Astrocyte (in vitro differentiated cells and primary cell): ENCODE results near the gene GGA3. TPM values are rescaled to one million over a fixed set of nuclear protein-coding genes. Genes with fewer than 3 reads are reported as not detected.
"Not testable (repeated sequence)": the region's sequence is repeated elsewhere in the genome, so short reads cannot be mapped to it uniquely, and the experiment has no call there.

Source experiments
- DNase-seq: peaks from one replicate; pipeline ENCODE4 v3.0.0-alpha.2; 2010; ENCODE audit warnings: low read depth
- FAIRE-seq: peaks from 2 replicates; lab custom pipeline; 2011; peaks lifted over from hg19 to GRCh38; lab: Jason Lieb, UNC
- H2AFZ ChIP-seq: 2 replicates; pipeline ENCODE4 v1.6.0; 2012; ENCODE audit warnings: low read depth, low read length, inconsistent platforms
- H3K27ac ChIP-seq: 2 replicates; pipeline ENCODE4 v1.5.1; 2011; ENCODE audit warnings: low read depth, low read length, inconsistent platforms
- H3K27me3 ChIP-seq: 2 replicates; pipeline ENCODE4 v1.6.0; 2011; ENCODE audit warnings: low read length, inconsistent platforms; ENCODE audit not compliant: insufficient read depth
- H3K36me3 ChIP-seq: 2 replicates; pipeline ENCODE4 v1.5.1; 2011; ENCODE audit warnings: low read length, inconsistent platforms; ENCODE audit not compliant: insufficient read depth
- H3K4me1 ChIP-seq: 2 replicates; pipeline ENCODE4 v1.5.1; 2011; ENCODE audit warnings: low read length, inconsistent platforms; ENCODE audit not compliant: insufficient read depth
- H3K4me2 ChIP-seq: 2 replicates; pipeline ENCODE4 v1.6.0; 2012; ENCODE audit warnings: low read length, inconsistent platforms
- H3K4me3 ChIP-seq: 2 replicates; pipeline ENCODE4 v1.5.1; 2011; ENCODE audit warnings: low read depth, mild to moderate bottlenecking, low read length, inconsistent platforms; ENCODE audit not compliant: insufficient read depth
- H3K79me2 ChIP-seq: 2 replicates; pipeline ENCODE4 v1.6.0; 2012; ENCODE audit warnings: mild to moderate bottlenecking, low read length, inconsistent platforms; ENCODE audit not compliant: insufficient read depth
- H3K9ac ChIP-seq: 2 replicates; pipeline ENCODE4 v1.6.0; 2012; ENCODE audit warnings: mild to moderate bottlenecking, low read length, inconsistent platforms
- H3K9me3 ChIP-seq: 2 replicates; pipeline ENCODE4 v1.5.1; 2012; ENCODE audit warnings: low read depth, mild to moderate bottlenecking, low read length, inconsistent platforms; ENCODE audit not compliant: insufficient read depth
- H4K20me1 ChIP-seq: 2 replicates; pipeline ENCODE4 v1.6.0; 2012; ENCODE audit warnings: low read length, inconsistent platforms; ENCODE audit not compliant: insufficient read depth
- H3K27ac Mint-ChIP-seq: one replicate; pipeline ENCODE4 v1.8.0; 2021; ENCODE audit warnings: mild to moderate bottlenecking, mixed read lengths; ENCODE audit not compliant: unreplicated experiment
- H3K27me3 Mint-ChIP-seq: one replicate; pipeline ENCODE4 v1.8.0; 2021; ENCODE audit warnings: low read depth, mixed read lengths; ENCODE audit not compliant: unreplicated experiment
- H3K36me3 Mint-ChIP-seq: one replicate; pipeline ENCODE4 v1.8.0; 2021; ENCODE audit warnings: low read depth, mixed read lengths; ENCODE audit not compliant: unreplicated experiment
- H3K4me1 Mint-ChIP-seq: one replicate; pipeline ENCODE4 v1.8.0; 2021; ENCODE audit warnings: low read depth, mixed read lengths; ENCODE audit not compliant: unreplicated experiment
- H3K4me3 Mint-ChIP-seq: one replicate; pipeline ENCODE4 v1.8.0; 2021; ENCODE audit warnings: mild to moderate bottlenecking, moderate library complexity, mixed read lengths; ENCODE audit not compliant: unreplicated experiment
- H3K9me3 Mint-ChIP-seq: one replicate; pipeline ENCODE4 v1.8.0; 2021; ENCODE audit warnings: mild to moderate bottlenecking, mixed read lengths; ENCODE audit not compliant: unreplicated experiment
- CTCF ChIP-seq: IDR thresholded peaks from 2 replicates; pipeline ENCODE4 v1.5.1; 2011; ENCODE audit warnings: low read depth, mild to moderate bottlenecking, inconsistent platforms, low read length, moderate library complexity; ENCODE audit not compliant: insufficient read depth
- EZH2 ChIP-seq: IDR thresholded peaks from 2 replicates; pipeline ENCODE4 v1.6.1; 2012; ENCODE audit warnings: mild to moderate bottlenecking, low read length, inconsistent platforms; ENCODE audit not compliant: insufficient read depth
- total RNA-seq: library from RNA; stranded (reverse); gene quantifications from 2 replicates; pipeline ENCODE4 v1.2.1, GENCODE V29; 2021

Gene GGA3
- total RNA-seq, 1 donor from 2014 or later = 25.3 TPM

GRCh38 chr17:75209061-75209460 lies 52.3 kb downstream of the GGA3 start:
- Histone ChIP-seq H2AFZ (no peak overlapping the region), H3K4me3 (no peak overlapping the region), H3K9me3 (no peaks in the 10 kb centered on the region), H3K4me1 (peaks cover 10% of the 10 kb centered on the region), H3K27me3 (no peaks in the 10 kb centered on the region), H3K79me2 (peaks cover 53% of the 10 kb centered on the region), H3K27ac (no peak overlapping the region), H3K9ac (peak overlapping the region; percentile 14), H3K36me3 (peaks cover 37% of the 10 kb centered on the region), H4K20me1 (peaks cover 3% of the 10 kb centered on the region), H3K4me2 (no peak overlapping the region)
- TF ChIP-seq CTCF = no peak
- no peak for TF ChIP-seq EZH2
- no peaks in the 10 kb centered on the region for H3K9me3 Mint-ChIP-seq
- peaks cover 4% of the 10 kb centered on the region for H3K36me3 Mint-ChIP-seq
- no peaks in the 10 kb centered on the region for H3K27me3 Mint-ChIP-seq
- H3K4me3 Mint-ChIP-seq = peak overlapping the region; percentile 45
- no peak overlapping the region for H3K27ac Mint-ChIP-seq
- peaks cover 6% of the 10 kb centered on the region for H3K4me1 Mint-ChIP-seq
- FAIRE-seq (no peak), DNase-seq (no peak)

- H3K9me3 ChIP-seq = no peaks in the 10 kb centered on the region
- H3K36me3 ChIP-seq = peaks cover 31% of the 10 kb centered on the region
- no peak overlapping the region for H3K9ac ChIP-seq
- no peak overlapping the region for H2AFZ ChIP-seq
- no peaks in the 10 kb centered on the region for H3K27me3 ChIP-seq
- Mint-ChIP-seq H3K27ac (no peak overlapping the region), H3K4me3 (no peak overlapping the region), H3K36me3 (peaks cover 2% of the 10 kb centered on the region), H3K9me3 (no peaks in the 10 kb centered on the region), H3K27me3 (no peaks in the 10 kb centered on the region), H3K4me1 (peaks cover 6% of the 10 kb centered on the region)
- H3K27ac ChIP-seq = no peak overlapping the region
- TF ChIP-seq CTCF (no peak), EZH2 (no peak)
- DNase-seq (no peak), FAIRE-seq (no peak)
- no peak overlapping the region for H3K4me3 ChIP-seq
- peaks cover 3% of the 10 kb centered on the region for H4K20me1 ChIP-seq
- H3K4me2 ChIP-seq = no peak overlapping the region
- H3K79me2 ChIP-seq = peaks cover 53% of the 10 kb centered on the region
- peaks cover 10% of the 10 kb centered on the region for H3K4me1 ChIP-seq
These were observed 53.2 kb downstream of the GGA3 start for GRCh38 chr17:75208161-75208560.

GRCh38 chr17:75207760-75208159 lies 53.6 kb downstream of the GGA3 start:
- DNase-seq (no peak), FAIRE-seq (no peak)
- H3K9ac ChIP-seq = no peak overlapping the region
- peaks cover 3% of the 10 kb centered on the region for H4K20me1 ChIP-seq
- no peak overlapping the region for H2AFZ ChIP-seq
- no peak for TF ChIP-seq EZH2
- TF ChIP-seq CTCF = no peak
- Mint-ChIP-seq H3K27me3 (no peaks in the 10 kb centered on the region), H3K27ac (no peak overlapping the region), H3K36me3 (peaks cover 2% of the 10 kb centered on the region), H3K4me1 (peaks cover 6% of the 10 kb centered on the region), H3K9me3 (no peaks in the 10 kb centered on the region), H3K4me3 (no peak overlapping the region)
- H3K4me2 ChIP-seq = no peak overlapping the region
- H3K9me3 ChIP-seq = no peaks in the 10 kb centered on the region
- H3K36me3 ChIP-seq = peaks cover 27% of the 10 kb centered on the region
- H3K27ac ChIP-seq = no peak overlapping the region
- peaks cover 53% of the 10 kb centered on the region for H3K79me2 ChIP-seq
- no peak overlapping the region for H3K4me3 ChIP-seq
- H3K27me3 ChIP-seq = no peaks in the 10 kb centered on the region
- H3K4me1 ChIP-seq = peaks cover 10% of the 10 kb centered on the region

- not testable (repeated sequence) for H3K27ac Mint-ChIP-seq, H2AFZ ChIP-seq, H3K27ac ChIP-seq, H3K4me1 Mint-ChIP-seq, H3K27me3 Mint-ChIP-seq, H3K36me3 Mint-ChIP-seq, DNase-seq, H3K9me3 Mint-ChIP-seq, FAIRE-seq, H4K20me1 ChIP-seq, H3K9me3 ChIP-seq, H3K27me3 ChIP-seq
- peak overlapping the region; percentile 94 for H3K4me2 ChIP-seq
- H3K4me3 ChIP-seq = peak overlapping the region; percentile 97
- peaks cover 53% of the 10 kb centered on the region for H3K79me2 ChIP-seq
- H3K36me3 ChIP-seq = peaks cover 21% of the 10 kb centered on the region
- peak overlapping the region; percentile 97 for H3K9ac ChIP-seq
- peak overlapping the region; percentile 96 for H3K4me3 Mint-ChIP-seq
- H3K4me1 ChIP-seq = peaks cover 10% of the 10 kb centered on the region
These were observed 54.4 kb downstream of the GGA3 start for GRCh38 chr17:75207050-75207407.
